Measurements from ENCODE around the gene PPP1R12B.
"Not testable (repeated sequence)": the region's sequence is repeated elsewhere in the genome, so short reads cannot be mapped to it uniquely, and the experiment has no call there.

GRCh38 chr1:202556037-202556436, 207.5 kb downstream of the PPP1R12B start:
- TF ChIP-seq CTCF (conservative IDR thresholded peaks at IDR 0.05); EZH2 (IDR thresholded peaks at IDR 0.05; ENCODE audit: low read depth): not testable (repeated sequence)
